ENCODE data around the gene S100PBP.

The S100PBP gene

DNA sequence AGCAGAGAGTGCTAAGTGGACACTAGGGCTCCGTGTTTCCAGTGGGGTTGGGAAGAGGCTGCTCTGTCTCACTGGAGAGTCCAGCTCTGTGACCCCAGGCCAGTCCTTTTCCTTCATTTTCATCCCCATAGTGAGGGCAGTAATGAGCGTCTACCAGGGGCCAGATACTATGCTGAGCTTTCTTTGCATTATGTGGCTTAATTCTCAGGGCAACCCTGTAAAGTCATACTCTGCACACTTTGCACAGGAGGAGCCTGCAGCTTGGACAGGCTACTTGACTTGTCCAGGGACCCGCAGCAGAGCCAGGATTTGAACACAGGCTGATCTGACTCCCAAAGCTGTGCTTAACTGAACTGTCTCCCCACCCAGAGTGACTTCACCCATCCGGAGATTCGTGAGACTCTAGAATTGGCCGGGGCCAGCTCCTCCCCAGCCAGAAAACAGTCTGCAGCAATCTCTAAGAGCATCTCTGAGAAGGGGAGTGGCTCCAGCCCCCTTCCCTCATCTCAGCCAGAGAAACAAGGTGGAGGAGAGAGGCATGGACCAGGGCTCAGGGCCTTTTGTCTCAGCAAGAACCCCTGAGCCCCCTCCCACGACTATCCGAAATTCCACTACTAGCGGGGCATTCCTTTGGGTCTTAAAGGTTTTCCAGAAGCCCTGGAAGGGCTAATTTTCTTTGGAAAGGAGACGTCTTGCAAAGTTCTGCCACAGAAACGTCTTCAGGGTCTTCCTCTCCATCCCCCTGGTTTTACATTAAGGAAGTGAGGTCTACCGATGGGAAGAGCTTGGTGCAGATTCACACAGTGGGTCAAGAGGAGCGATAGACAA, 54.1 kb downstream of the S100PBP start:
- DNase-seq, result no peak

DNA sequence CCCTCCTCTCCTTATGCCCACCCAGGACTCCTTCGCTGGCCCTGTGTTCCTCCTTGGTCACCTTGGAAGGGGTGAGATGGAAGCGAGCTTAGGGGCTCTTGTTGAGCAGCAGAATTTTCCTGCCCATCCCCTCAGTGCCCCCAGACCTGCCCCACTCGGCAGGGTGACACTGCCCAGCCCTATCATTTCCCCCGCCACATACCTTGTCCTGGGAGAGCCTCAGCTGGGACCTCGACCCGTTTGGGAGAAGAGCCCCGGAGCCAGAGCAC, 54.7 kb downstream of the S100PBP start:
- no peak for DNase-seq

DNA sequence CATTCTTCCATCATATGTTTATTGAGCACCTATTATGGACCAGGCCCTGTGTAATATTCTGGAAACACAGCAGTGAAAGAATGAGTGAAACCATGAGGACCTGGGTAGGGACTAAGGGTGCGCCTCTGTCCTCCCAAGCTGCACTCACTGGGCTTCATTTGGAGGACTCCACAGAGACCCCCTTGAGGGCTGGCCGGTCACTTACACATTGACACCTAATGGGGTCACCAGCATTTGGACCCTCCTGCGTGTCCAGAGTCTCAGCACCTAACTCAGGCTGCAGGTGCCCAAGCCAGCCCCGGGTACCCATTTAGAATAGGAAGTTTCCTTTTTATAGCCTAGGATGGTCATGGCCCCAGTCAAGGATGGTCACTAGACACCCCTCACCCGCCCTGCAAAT, 56.0 kb downstream of the S100PBP start:
- no peak for DNase-seq

DNA sequence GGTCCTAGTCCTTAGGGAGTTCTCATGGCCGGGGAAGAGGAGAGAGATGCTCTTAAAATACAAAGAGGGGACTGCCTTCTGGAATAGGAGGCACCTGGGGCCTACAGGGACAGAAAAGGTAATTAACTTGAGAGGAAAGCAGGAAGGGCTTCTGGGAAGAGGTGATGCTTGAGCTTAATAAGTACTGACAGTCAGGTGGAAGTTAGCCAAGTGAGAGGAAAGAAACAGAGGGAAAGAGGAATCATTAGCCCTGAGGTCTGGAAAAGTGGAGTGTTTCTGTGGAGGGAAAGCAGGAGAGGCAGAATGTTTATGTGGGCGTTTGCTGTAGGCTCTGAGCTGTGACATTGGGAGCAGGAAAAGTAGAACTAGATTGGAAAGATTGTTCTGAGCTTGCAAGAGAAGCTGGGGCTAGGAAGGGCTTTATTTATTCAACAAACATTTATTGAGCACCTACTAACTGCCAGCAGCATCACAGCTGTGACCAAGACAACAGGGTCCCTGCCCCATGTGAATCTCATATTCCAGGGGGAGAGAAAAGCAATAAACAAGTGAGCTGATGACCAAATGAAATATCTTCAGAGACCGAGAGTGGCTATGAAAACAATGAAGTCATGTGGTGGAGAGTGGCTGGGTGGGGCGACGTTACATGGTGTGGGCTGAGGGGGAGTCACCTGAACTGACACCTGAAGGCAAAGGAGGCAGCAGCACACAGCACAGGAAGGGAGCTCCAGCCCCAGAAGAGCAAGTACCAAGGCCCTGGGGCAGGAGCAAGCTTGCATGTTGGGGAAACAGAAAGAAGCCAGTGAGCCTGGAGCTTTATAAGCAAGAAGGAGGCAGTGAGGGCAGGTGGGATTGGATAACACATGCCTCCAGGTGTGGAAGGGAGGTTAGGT, 57.7 kb downstream of the S100PBP start:
- no peak for DNase-seq

DNA sequence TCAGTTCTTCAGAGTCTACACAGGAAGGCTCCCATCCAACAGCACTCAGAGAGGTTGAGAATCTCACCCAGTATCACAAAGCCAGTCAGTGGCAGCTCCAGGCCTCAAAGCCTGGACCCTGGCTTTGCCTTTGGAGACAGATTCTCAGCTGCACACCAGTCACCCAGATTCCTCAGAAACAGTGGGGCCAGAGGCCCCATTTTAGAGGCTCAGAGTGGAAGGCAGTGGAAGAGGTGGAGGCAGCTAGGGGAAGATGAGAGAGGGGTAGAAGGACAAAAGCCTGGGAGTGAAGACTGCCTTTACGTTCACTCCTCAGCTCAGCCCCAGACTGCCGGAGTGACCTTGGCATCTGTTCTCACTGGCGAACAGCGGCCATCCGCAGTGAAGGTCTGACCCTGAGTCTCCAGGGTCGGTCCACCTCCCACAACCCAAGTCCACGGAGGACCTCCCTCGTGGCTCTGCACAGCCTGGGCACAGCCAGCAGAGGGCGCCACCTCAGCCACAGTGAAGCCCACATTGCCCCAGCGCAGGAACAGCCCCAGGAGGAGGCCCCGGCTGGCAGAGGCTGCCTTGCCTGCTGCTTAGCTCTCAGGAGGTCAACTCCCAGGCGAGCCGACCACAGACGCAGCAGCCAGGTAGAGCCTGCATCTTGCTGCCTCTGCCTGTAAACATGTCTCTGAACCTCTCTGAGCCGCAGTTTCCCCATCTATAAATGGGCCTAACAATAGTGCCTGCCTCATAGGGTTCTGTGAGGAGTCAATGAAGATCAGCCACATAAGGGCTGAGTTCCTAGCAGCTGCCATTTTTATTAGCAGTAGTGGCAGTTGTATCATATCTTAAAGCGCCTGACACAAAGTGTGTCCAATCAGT, 59.1 kb downstream of the S100PBP start:
- DNase-seq, result no peak

DNA sequence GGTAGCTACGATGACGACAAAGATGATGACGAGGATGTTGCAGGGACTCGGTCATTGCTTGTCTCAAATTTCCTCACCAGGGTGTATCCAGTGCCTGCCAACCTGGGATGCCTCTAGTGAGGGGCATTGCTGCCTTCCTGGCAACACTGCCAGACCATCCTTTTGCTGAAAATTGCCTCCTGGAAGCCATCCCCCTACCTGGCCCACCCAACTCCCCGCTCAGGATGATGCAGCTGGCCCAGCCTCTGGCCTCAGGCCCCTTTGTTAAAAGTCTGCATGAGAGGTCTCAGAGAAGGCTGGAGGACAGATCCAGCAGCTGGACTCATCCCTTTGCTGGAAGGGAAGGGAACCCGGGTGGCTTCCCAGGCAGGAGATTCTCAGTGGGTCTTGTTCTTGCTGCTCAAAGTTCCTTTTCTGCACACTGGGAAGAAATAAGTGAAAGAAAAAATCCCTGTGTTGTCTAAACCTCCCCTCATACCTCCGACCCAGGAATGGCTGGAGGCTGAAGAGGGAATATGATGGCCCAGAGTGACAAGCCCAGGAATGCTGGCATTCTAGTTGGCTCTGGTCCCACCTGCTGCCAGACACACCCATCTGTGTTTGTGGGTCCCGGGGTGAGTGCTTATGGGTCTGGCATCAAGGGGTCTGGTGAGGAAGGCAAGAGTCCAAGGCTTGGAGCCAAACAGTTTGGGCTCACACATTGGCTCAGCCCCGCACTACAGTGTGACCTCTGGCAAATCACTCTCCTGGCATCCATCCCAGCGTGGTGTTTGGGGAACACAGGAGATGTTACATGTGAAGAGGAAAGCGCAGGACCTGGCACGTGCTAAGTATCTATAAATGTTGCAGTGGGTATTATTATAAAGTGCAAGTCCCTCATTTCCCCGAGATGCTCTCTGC, 60.0 kb downstream of the S100PBP start:
- no peak for DNase-seq

DNA sequence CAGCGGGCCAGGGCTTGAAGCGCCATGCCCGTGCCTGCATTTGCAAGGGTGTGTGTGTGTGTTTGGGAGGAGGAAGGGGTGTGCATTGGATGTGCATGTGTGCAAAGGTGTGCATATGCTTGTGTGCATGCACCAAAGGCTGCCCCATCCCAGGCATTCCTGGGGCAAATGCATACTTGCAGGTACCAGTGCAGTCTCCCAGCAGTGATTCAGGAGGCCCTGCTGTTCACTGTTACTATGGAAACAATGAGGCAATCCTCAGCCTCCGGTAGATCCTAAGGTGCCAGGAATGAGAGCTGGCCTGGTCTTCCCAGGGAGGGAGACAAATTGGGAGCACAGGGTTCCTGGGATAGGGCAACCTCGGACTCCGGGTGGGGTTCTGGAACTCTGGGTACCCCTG, 60.7 kb downstream of the S100PBP start:
- DNase-seq, result no peak

DNA sequence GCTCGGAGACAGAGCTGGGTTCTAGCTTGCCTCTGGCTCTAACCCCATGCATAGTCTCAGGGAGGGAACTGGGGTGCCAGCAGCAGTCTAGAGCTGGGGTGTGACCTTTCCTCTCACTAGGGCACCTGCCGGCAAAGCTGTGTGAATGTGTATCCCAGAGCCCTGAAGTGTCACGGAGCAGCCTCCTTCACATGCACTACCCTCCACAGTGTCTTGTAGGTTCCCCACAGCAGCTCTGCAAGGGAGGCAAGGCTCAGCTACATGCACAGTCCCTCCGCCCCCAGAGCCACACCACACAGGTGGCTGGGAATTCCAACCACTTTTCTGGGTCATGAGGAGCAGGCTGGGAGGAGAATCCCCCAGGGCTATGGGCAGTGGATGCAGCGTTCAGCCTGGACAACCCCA, 61.2 kb downstream of the S100PBP start:
- no peak for DNase-seq

DNA sequence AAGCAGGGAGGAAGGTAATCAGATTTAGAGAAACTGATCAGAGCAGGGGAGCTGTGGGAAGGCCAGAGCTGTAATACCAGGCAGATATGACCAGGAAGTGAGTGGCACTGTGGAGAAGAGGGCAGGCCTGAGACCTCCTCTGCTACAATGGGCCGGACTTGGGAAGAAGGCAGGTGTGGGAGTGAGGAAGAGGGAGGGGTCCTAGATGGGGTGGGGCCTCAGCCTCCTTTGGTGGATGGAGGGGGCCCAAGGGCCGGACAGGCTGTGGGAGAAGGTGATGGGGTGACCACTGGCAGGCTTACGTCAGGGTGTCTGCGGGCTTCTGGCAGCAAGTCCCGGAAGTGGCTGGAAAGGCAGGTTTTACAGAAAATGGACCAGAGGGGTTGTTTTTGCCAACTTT, 63.8 kb downstream of the S100PBP start:
- DNase-seq, result no peak

DNA sequence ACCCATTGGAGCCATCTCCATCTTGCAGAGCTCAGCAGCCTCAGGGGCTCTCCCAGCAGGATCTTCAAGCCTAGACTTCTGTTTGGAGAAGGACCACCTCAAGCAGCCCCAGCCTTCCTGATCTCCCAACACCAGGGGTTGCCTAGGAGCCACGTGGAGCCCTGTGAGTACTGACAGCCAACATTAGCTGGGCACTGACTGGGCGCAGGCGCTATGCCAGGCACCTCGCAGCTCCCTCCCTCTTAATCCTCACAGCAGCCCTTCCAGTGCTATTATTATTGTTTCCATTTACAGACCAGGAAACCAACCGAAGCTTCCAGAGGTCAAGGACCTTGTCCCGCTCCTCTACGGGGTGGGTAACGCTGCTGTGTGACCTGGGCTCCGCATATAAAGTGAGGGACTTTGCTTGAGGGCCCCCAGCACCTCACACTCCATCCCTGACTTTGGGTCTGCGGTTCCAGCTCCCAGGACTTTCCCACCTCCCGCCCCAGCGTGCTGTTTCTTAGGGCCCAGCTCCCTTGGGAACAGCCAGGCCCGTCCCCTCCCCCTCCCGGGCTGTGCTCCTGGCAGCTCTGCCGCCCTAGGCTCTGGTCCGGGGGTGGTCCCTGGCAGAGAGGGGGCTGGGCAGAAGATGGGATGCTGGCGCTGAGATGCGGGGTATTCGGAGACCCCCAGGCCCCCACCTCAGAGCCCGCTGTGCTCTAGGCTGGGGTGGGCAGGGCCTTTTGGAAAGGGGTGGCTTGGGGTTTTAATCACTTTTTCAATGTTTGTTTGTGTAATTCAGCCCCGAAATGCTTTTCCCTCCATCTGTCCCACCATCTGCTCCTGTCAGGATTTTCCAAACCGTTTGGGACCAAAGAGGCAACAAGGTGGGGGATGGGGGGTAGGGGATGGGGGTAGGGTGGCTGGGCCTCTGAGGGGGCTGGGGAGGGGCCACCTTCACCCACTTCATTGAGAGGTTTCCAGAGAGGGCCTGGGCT, 64.7 kb downstream of the S100PBP start:
- no peak for DNase-seq

DNA sequence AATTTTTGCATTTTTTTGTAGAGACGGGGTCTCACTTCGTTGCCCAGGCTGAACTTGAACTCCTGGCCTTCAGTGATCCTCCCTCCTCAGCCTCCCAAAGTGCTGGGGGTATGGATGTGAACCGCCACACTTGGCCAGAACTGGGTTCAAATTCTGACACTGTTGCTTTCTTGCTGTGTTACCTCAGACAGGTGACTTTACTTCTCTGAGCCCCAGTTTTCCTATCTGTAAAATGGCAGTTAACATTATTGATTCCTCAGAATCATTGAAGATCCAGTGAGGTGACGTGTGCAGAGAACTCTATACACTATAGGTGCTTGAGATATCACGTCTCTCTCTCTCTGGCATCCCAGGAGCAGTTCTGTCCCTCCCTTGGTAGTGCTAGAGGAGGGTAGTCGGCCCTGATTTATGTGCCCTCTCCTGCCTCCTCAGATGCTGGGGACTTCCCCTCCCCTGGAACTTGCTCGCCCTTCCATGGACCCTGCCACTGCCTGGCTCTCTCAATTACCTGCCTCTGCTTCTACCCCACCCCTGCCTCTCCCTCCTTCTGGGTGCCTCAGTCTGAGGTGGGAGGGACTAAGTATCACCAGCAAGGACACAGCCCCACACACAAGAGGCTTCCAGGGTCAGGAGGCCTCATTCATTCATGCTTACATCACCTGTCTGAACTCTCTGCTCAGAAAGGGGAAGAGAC, 66.0 kb downstream of the S100PBP start:
- no peak for DNase-seq

DNA sequence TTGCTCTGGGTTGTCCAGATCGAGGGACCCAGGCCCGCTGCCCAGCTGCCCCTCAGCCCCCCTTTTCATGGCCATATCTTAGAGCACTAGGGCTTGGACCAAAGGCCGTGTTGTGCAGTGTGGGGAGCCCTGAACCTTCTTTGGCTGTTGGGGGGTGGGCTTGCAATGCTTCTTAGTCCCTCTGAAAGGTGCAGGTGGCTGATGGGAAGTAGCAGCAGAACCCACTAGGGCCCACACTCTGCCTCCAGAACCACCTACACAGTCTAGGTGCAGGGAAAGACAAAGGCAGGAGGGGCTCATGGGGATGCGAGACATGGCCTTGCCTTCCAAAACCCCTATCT, 66.5 kb downstream of the S100PBP start:
- no peak for DNase-seq

DNA sequence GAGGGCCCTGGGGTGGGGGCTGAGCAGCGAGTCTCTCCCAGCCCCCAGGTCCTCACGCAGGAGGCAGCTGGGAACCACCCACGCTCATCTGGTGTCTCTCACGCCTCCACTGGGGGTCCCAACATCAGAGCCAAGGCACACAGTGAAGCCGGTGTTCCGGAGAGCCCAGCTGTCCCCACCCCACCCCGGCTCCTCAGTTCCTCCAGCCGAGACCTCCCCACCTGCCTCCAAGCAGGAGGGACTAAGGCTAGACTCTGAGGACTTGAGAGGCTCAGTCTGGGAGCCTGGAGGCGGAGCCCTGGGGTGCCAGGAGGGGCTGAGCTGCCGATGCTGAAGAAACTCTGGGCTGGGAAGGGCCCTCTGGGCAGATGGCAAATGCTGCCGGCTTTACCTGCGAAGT, 67.3 kb downstream of the S100PBP start:
- no peak for DNase-seq

DNA sequence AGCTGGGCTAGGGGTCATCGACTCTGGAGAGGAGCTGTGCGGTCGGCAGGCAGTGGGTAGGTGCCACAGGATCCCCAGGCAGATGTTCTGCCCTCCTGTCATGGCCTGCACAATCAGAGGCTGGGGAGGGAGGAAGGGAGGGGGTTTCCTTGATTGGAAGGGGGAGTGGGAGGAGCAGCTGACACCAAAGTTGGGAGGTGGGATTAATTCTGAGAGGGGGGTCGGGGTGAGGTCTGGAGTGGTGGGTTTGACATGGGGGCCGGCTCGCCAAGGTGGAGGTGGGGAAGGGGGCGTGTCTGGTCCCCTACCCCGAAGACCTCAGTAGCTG, 68.2 kb downstream of the S100PBP start:
- no peak for DNase-seq

DNA sequence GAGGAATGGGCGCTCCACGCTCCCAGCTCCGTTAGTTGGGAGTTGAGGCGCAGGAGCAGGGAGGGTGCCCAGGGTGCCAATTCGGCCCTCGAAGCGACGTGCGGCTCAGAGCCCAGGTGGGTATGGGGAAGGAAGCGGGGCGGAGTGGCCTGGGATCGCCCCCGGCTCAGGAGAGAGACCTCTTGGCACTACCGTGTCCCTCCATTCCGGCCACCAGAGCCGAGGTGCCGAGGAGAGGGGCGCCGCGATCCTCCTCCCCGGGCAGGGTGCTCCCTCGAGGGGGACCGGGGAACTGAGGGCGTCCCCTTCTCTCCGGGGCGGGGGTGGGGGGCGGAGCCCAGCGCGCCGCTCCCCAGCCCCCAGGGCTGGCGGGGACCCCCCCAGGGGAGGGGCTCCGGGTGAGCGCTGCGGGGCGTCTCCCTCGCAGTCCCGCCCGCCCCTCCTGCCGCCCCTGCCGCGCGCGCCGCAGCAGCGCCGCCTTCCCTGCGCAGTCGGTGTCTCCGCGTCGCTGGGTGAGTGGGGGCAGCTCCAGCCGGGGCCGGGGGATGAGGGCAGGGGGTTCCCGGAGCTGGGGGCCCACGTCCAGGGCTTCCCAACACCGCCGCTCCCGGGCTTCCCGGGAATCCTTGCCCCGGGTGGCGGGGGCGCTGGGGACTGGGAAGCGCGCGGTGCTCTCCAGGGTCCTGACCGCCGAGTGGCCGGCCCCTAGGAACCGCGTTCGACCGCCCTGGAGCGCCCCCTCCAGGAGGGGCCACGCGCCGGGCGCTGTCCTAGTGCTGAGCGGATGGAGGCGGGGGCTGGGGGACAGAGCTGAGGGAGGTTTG, 68.8 kb downstream of the S100PBP start, which contains the start of gene HPCA:
Gene HPCA, plus strand, starts transcription at position 488 of the 824 bp plus-strand sequence. CDS start 2,408 bp downstream, outside the sequence.
- peak; percentile 34 for DNase-seq

DNA sequence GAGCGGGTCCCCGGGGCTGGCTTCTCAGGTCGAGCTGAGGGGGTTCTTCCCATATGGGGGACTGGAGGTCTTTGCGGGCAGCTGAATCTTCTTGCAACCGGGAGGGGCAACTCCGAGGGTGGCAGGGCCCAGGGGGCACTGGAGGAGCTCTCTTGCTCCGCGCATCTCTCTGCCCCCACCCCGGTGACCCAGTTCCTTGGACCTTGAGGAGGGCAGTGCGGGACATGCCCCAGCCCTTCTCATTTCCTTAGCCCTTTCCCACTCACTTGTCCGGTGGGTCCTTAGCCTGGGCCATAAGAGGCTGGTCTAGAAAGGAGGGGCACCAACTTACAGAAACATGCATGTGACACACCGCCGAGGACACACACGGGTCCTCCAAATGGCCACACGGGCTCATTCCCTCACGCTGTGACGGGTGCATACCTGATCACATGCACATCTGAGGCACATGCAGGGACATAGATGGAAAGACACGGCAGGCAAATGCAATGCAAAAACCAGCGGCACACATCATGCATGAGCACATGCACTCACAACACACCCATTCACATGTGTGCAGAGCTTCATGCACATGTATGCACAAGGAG, 69.5 kb downstream of the S100PBP start:
- DNase-seq, result no peak

DNA sequence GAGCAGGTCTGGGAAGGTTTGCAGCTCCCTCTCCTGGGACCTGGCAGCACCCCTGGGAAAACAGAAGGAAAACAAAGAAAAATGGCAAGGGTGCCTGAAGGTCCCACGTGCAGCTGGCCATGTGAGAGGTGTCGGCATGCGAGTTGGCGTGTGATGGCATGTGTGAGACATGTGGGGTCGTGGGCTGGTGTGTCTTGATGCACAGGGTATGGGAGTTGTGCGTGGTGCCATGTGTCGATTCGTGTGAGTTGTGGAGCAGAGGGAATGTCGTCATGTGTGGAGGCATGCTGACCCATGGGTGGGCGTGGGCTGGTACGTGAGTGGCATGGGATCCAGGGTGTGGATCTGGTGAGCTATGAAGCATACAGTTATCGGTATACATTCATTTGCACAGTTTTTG, 70.2 kb downstream of the S100PBP start:
- no peak for DNase-seq

DNA sequence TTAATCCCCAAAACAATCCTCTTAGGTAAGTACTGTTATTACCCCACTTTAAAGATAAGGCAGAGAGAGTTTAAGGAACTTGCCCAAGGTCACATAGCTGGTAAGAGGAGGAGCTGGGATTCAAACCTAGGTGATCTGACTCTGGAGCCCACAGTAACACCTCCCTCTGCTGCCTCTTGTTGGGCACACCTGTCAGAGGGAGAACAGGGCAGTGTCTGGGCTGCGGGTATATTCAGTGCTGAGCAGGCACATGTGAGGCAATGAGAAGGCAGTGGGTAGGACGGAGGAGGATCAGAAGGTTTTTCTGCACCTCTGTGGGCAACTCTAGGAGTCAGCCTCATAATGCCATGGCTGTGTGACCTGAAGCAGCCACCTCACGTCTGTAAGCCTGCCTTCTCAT, 70.7 kb downstream of the S100PBP start:
- no peak for DNase-seq

Data from kidney glomerular epithelial cell (primary cell).